Activated CD4-positive, alpha-beta T cell treated with anti-CD3 and anti-CD28 coated beads, Interleukin-2, Interleukin-4, amounts not matched to agents 100 ng/mL and 50 ng/mL, durations not matched to agents 16 hours and 8 hours (primary cell): ENCODE data around the gene PPM1N.

Experiments used
- DNase-seq: peaks from one replicate; pipeline ENCODE4 v3.0.0-alpha.2; 2020; ENCODE audit warnings: low spot score

Gene PPM1N

DNA sequence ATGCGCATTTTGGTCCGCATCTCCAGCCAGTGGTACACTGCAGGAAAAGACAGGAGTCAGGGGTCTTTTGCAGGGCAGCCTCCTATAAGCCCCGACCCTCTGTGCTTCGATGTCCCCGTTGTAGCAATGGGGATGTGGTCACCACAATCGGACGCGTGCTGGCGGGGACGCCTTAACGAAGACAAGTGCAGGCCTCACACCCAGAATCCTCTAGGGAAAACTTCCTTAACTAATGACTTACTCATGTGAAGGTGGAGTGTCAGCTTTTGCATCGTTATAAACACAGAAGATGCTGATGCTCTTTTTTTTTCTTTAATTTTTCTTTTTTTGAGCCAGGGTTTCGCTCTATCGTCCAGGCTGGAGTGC is 31.2 kb downstream of the PPM1N start:
- DNase-seq: no peak

- no peak for DNase-seq
Observed at GRCh38 chr19:45531349-45531748, 33.1 kb downstream of the PPM1N start.

DNA sequence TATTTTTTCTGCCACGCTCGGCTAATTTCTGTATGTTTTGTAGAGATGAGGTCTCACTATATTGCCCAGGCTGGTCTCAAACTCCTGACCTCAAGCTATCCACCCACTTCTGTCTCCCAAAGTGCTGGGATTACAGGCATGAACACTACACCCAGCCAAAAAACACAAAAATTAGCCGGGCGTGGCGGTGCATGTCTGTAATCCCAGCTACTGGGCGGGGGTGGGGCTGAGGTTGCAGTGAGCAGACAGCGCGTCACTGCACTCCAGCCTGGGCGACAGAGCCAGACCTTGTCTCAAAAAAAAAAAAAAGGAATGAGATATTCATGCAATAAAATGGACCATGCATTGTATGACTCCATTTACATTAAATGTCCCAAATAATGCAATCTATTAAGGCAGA is 41.2 kb downstream of the PPM1N start:
- no peak for DNase-seq

DNA sequence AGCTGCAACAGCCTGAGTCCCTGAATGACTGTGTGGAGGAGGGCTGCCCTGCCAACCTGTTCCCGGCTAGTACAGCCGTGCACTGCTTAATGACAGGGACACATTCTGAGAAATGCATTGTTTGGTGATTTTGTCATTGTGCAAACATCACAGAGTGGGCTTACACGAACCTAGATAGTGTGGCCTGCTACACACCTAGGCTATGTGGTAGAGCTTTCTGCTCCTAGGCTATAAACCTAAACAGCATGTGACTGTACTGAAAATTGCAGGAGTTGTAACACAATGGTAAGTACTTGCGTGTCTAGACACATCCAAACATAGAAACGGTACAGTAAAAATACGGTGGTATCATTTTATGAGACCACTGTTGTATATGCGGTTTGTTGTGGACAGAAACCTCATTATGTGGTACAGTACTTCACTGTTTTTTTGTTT is 44.0 kb downstream of the PPM1N start:
- DNase-seq: no peak

GRCh38 chr19:45547211-45547770 is 49.0 kb downstream of the PPM1N start:
- DNase-seq: no peak

GRCh38 chr19:45547965-45548609 is 49.8 kb downstream of the PPM1N start:
- DNase-seq: no peak
